HepG2 (cell line): ENCODE results near the gene NPHP4. TPM values are rescaled to one million over a fixed set of nuclear protein-coding genes. Genes with fewer than 3 reads are reported as not detected.

Experiments
- ATAC-seq: fragments of 200-7000 bp; cut with Tn5 transposase; 3 replicates; pipeline ENCODE4 v1.9.1; 2020; ENCODE audit warnings: mild to moderate bottlenecking, moderate library complexity
- BruUV-seq: library from RNA; stranded (reverse); fragments of 400-500 nt; replicated peaks from 2 replicates; lab custom pipeline; 2021; lab: Mats Ljungman, UMichigan
- CTCF ChIA-PET: fragments of 300-600 bp; formaldehyde crosslinking; extraction: SDS; loops from one replicate; lab custom pipeline; 2021; ENCODE audit warnings: low total read pairs, inconsistent platforms, low intra/inter-chr PET ratio; lab: Yijun Ruan, JAX
- POLR2A ChIA-PET: fragments of 350-600 bp; sonication (Branson Sonifier 250); formaldehyde crosslinking; loops from one replicate; lab custom pipeline; 2020; ENCODE audit warnings: antibody characterized with exemption, inconsistent platforms; lab: Yijun Ruan, JAX
- DNase-seq: peaks from one replicate; pipeline ENCODE4 v3.0.0-alpha.2; 2015; ENCODE audit warnings: low spot score
- FAIRE-seq: peaks from 3 replicates; lab custom pipeline; 2011; peaks lifted over from hg19 to GRCh38; lab: Jason Lieb, UNC
- H2AFZ ChIP-seq: one replicate; pipeline ENCODE4 v1.6.1; 2011; ENCODE audit warnings: low read length, inconsistent platforms
- H3K27ac ChIP-seq: fragments of 300-600 bp; 3 replicates; pipeline ENCODE4 v1.8.0; 2011; ENCODE audit warnings: mixed run types, mild to moderate bottlenecking, mixed read lengths, low read length, inconsistent platforms; ENCODE audit not compliant: insufficient read depth; ENCODE audit errors: extremely low read length
- H3K27me3 ChIP-seq, 2 experiments: fragments of 200-600 bp in 1 of 2; 2 replicates in 1 of 2; 3 replicates in 1 of 2; pipeline versions ENCODE4 v1.6.0 to v1.8.0; 2011; ENCODE audit warnings: low read length in 2 of 2, mild to moderate bottlenecking in 2 of 2, moderate library complexity in 2 of 2, inconsistent platforms in 1 of 2; ENCODE audit not compliant: insufficient read depth in 2 of 2, control insufficient read depth in 1 of 2
- H3K36me3 ChIP-seq, 2 experiments: fragments of 200-600 bp in 1 of 2; replicated peaks in 1 of 2; 2 replicates in 1 of 2; 3 replicates in 1 of 2; pipeline versions ENCODE4 v1.5.1 to v1.8.0; 2011; ENCODE audit warnings: low read length in 2 of 2, inconsistent platforms in 1 of 2; ENCODE audit not compliant: insufficient read depth in 2 of 2, control insufficient read depth in 1 of 2
- H3K4me1 ChIP-seq: 2 replicates; pipeline ENCODE4 v1.5.1; 2012; ENCODE audit warnings: low read length, inconsistent platforms; ENCODE audit not compliant: insufficient read depth
- H3K4me2 ChIP-seq: 2 replicates; pipeline ENCODE4 v1.6.0; 2011; ENCODE audit warnings: low read depth, low read length, inconsistent platforms
- H3K4me3 ChIP-seq, 3 experiments: fragments of 200-600 bp in 1 of 3; sonication (generic), shearing (Covaris generic) in 1 of 3; replicated peaks in 1 of 3; 2 replicates each; pipeline ENCODE4 v1.5.1; 2011 to 2016; ENCODE audit warnings: low read length in 3 of 3, inconsistent platforms in 2 of 3, low read depth in 2 of 3, mild to moderate bottlenecking in 2 of 3, control low read depth in 1 of 3, mixed read lengths in 1 of 3; ENCODE audit not compliant: insufficient read depth in 1 of 3
- H3K79me2 ChIP-seq: one replicate; pipeline ENCODE4 v1.6.1; 2011; ENCODE audit warnings: low read length, inconsistent platforms; ENCODE audit not compliant: insufficient read depth
- H3K9ac ChIP-seq: 2 replicates; pipeline ENCODE4 v1.6.0; 2011; ENCODE audit warnings: mild to moderate bottlenecking, low read depth, low read length, inconsistent platforms; ENCODE audit not compliant: insufficient read depth
- H3K9me3 ChIP-seq: 2 replicates; pipeline ENCODE4 v1.5.1; 2012; ENCODE audit warnings: mild to moderate bottlenecking, low read length
- H4K20me1 ChIP-seq: 2 replicates; pipeline ENCODE4 v1.6.0; 2011; ENCODE audit warnings: inconsistent platforms, mild to moderate bottlenecking, low read length, moderate library complexity; ENCODE audit not compliant: insufficient read depth
- CBX5 ChIP-seq: sonication (generic); formaldehyde crosslinking; IDR thresholded peaks from 2 replicates; pipeline ENCODE4 v1.4.0; 2020; ENCODE audit warnings: missing genetic modification reagents, borderline replicate concordance
- CHCHD3 ChIP-seq: sonication (generic); formaldehyde crosslinking; IDR thresholded peaks from 2 replicates; pipeline ENCODE4 v1.8.0; 2022; ENCODE audit warnings: mild to moderate bottlenecking, missing genetic modification reagents, moderate library complexity
- HCFC1 ChIP-seq: fragments of 150-350 bp; IDR thresholded peaks from 2 replicates; pipeline ENCODE4 v1.6.1; 2014; ENCODE audit warnings: low read depth, low read length
- NR3C1 ChIP-seq: sonication (generic); formaldehyde crosslinking; IDR thresholded peaks from 2 replicates; pipeline ENCODE4 v1.4.0; 2020; ENCODE audit warnings: missing genetic modification reagents
- PHF20 ChIP-seq: sonication (generic); formaldehyde crosslinking; IDR thresholded peaks from 2 replicates; pipeline ENCODE4 v1.5.0; 2020; ENCODE audit warnings: mild to moderate bottlenecking, missing genetic modification reagents
- SIX1 ChIP-seq: sonication (generic); formaldehyde crosslinking; IDR thresholded peaks from 2 replicates; pipeline ENCODE4 v1.4.0; 2020; ENCODE audit warnings: missing genetic modification reagents, borderline replicate concordance
- SRSF9 ChIP-seq: fragments of 200-400 bp; formaldehyde crosslinking; IDR thresholded peaks from 2 replicates; pipeline ENCODE4 v1.6.1; 2018; ENCODE audit warnings: borderline replicate concordance, mild to moderate bottlenecking, low read depth, low read length; ENCODE audit not compliant: insufficient read depth, poor library complexity, severe bottlenecking
- TCF7 ChIP-seq: sonication (generic); IDR thresholded peaks from 2 replicates; pipeline ENCODE4 v1.6.1; 2016; ENCODE audit warnings: antibody characterized with exemption, low read depth
- YEATS2 ChIP-seq: sonication (generic); formaldehyde crosslinking; IDR thresholded peaks from 2 replicates; pipeline ENCODE4 v1.4.0; 2020; ENCODE audit warnings: missing genetic modification reagents, borderline replicate concordance
- ZNF597 ChIP-seq: sonication (generic); formaldehyde crosslinking; IDR thresholded peaks from 2 replicates; pipeline ENCODE4 v1.5.0; 2020; ENCODE audit warnings: missing genetic modification reagents
- WGBS: methylation state at CpG from one replicate; pipeline ENCODE4 v1.1.6; 2017; ENCODE audit warnings: low lambda C conversion rate; 5-methylcytosine and 5-hydroxymethylcytosine counted together
- in situ Hi-C: cut with HindIII; loops from 2 replicates; pipeline ENCODE4 v1.10.0; 2017; ENCODE audit warnings: low pct_unique_long_range_greater_than_20kb; ENCODE audit not compliant: extremely low pct_ligation_motif_present
- intact Hi-C: fragments of 100-400 bp; cut with micrococcal nuclease; formaldehyde crosslinking; loops from one replicate; pipeline ENCODE4 v1.10.0; 2022; ENCODE audit not compliant: unreplicated experiment
- polyA plus RNA-seq, 8 experiments: library from polyadenylated mRNA; depleted of rRNA in 3 of 8; stranded (reverse) in 7 of 8; unstranded in 1 of 8; fragments of >200 nt; fragmentation: Illumina TruSeq in 4 of 8; extraction: Trizol in 4 of 8; gene quantifications; 2 replicates each; pipeline versions ENCODE4 v1.2.1 to v1.2.3, GENCODE V29; 2011 to 2016; ENCODE audit warnings: low read depth in 4 of 8, missing spikeins in 1 of 8, mixed read lengths in 1 of 8; ENCODE audit not compliant: insufficient read depth in 1 of 8
- total RNA-seq, 5 experiments: library from RNA; depleted of rRNA; stranded (reverse); fragments of >200 nt; fragmentation: Illumina TruSeq; extraction: Trizol; gene quantifications; 2 replicates each; pipeline ENCODE4 v1.2.3, GENCODE V29; 2016; ENCODE audit warnings: low read depth in 1 of 5
- TF ChIP-seq, protein P1 (sequence below): sonication (generic); formaldehyde crosslinking; IDR thresholded peaks from 2 replicates; pipeline ENCODE4 v1.4.0; 2020; ENCODE audit warnings: mild to moderate bottlenecking, missing genetic modification reagents
- TF ChIP-seq, protein P2 (sequence below): sonication (generic); formaldehyde crosslinking; IDR thresholded peaks from 2 replicates; pipeline ENCODE4 v1.5.0; 2020; ENCODE audit warnings: mild to moderate bottlenecking, missing genetic modification reagents, borderline replicate concordance

Gene NPHP4
- total and polyA plus RNA-seq, 2 of the 13 experiments (the other 11 are each of a cell fraction or from before 2014, with no cell fraction given), result 4.4 to 6.8 TPM

- H3K4me2 ChIP-seq, result no peak overlapping the region
- intact Hi-C loops, result loop anchor here (2.0 to 5.0 kb wide), 2 partner anchors 58 to 404 kb away; no protein-coding TSS in a partner anchor
- TF ChIP-seq HCFC1 (no peak), PHF20 (CRISPR knock-in tag) (no peak), CBX5 (CRISPR knock-in tag) (no peak), ZNF597 (CRISPR knock-in tag) (no peak), YEATS2 (CRISPR knock-in tag) (no peak), NR3C1 (CRISPR knock-in tag) (no peak), CHCHD3 (no peak), TCF7 (no peak), SRSF9 (no peak), SIX1 (CRISPR knock-in tag) (no peak)
- TF ChIP-seq, protein P1, sequence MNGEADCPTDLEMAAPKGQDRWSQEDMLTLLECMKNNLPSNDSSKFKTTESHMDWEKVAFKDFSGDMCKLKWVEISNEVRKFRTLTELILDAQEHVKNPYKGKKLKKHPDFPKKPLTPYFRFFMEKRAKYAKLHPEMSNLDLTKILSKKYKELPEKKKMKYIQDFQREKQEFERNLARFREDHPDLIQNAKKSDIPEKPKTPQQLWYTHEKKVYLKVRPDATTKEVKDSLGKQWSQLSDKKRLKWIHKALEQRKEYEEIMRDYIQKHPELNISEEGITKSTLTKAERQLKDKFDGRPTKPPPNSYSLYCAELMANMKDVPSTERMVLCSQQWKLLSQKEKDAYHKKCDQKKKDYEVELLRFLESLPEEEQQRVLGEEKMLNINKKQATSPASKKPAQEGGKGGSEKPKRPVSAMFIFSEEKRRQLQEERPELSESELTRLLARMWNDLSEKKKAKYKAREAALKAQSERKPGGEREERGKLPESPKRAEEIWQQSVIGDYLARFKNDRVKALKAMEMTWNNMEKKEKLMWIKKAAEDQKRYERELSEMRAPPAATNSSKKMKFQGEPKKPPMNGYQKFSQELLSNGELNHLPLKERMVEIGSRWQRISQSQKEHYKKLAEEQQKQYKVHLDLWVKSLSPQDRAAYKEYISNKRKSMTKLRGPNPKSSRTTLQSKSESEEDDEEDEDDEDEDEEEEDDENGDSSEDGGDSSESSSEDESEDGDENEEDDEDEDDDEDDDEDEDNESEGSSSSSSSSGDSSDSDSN, result no peak
- TF ChIP-seq, protein P2, sequence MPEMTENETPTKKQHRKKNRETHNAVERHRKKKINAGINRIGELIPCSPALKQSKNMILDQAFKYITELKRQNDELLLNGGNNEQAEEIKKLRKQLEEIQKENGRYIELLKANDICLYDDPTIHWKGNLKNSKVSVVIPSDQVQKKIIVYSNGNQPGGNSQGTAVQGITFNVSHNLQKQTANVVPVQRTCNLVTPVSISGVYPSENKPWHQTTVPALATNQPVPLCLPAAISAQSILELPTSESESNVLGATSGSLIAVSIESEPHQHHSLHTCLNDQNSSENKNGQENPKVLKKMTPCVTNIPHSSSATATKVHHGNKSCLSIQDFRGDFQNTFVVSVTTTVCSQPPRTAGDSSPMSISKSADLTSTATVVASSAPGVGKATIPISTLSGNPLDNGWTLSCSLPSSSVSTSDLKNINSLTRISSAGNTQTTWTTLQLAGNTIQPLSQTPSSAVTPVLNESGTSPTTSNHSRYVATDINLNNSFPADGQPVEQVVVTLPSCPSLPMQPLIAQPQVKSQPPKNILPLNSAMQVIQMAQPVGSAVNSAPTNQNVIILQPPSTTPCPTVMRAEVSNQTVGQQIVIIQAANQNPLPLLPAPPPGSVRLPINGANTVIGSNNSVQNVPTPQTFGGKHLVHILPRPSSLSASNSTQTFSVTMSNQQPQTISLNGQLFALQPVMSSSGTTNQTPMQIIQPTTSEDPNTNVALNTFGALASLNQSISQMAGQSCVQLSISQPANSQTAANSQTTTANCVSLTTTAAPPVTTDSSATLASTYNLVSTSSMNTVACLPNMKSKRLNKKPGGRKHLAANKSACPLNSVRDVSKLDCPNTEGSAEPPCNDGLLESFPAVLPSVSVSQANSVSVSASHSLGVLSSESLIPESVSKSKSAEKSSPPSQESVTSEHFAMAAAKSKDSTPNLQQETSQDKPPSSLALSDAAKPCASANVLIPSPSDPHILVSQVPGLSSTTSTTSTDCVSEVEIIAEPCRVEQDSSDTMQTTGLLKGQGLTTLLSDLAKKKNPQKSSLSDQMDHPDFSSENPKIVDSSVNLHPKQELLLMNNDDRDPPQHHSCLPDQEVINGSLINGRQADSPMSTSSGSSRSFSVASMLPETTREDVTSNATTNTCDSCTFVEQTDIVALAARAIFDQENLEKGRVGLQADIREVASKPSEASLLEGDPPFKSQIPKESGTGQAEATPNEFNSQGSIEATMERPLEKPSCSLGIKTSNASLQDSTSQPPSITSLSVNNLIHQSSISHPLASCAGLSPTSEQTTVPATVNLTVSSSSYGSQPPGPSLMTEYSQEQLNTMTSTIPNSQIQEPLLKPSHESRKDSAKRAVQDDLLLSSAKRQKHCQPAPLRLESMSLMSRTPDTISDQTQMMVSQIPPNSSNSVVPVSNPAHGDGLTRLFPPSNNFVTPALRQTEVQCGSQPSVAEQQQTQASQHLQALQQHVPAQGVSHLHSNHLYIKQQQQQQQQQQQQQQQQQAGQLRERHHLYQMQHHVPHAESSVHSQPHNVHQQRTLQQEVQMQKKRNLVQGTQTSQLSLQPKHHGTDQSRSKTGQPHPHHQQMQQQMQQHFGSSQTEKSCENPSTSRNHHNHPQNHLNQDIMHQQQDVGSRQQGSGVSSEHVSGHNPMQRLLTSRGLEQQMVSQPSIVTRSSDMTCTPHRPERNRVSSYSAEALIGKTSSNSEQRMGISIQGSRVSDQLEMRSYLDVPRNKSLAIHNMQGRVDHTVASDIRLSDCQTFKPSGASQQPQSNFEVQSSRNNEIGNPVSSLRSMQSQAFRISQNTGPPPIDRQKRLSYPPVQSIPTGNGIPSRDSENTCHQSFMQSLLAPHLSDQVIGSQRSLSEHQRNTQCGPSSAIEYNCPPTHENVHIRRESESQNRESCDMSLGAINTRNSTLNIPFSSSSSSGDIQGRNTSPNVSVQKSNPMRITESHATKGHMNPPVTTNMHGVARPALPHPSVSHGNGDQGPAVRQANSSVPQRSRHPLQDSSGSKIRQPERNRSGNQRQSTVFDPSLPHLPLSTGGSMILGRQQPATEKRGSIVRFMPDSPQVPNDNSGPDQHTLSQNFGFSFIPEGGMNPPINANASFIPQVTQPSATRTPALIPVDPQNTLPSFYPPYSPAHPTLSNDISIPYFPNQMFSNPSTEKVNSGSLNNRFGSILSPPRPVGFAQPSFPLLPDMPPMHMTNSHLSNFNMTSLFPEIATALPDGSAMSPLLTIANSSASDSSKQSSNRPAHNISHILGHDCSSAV (CRISPR knock-in tag), result no peak
Observed at GRCh38 chr1:5916572-5917280, 75.5 kb downstream of the NPHP4 start.

More at GRCh38 chr1:5916572-5917280, 75.5 kb downstream of the NPHP4 start:
- in situ Hi-C loops, result loop anchor here (5.0 kb wide), 1 partner anchor 51 kb away; no protein-coding TSS in a partner anchor
- CTCF ChIA-PET, result interaction anchor here (2.2 kb wide), 1 partner anchor 58 kb away, joined by 15 read pairs; no protein-coding TSS in a partner anchor
- Histone ChIP-seq H3K9me3 (no peaks in the 10 kb centered on the region), H3K27ac (no peak overlapping the region), H2AFZ (no peak overlapping the region), H3K79me2 (no peaks in the 10 kb centered on the region), H3K36me3 (peaks cover 2 to 5% of the 10 kb centered on the region in 2 experiments; a peak in 4 of 5 replicates), H4K20me1 (no peaks in the 10 kb centered on the region), H3K27me3 (no peaks in the 10 kb centered on the region), H3K9ac (no peak overlapping the region), H3K4me1 (peaks cover 27% of the 10 kb centered on the region), H3K4me3 (no peak overlapping the region)
- POLR2A ChIA-PET, result interaction anchor here (1.2 kb wide), 1 partner anchor 17 kb away, joined by 3 read pairs; no protein-coding TSS in a partner anchor
- 93% methylated on average over 9 of the region's 10 CpGs for WGBS
- no peak for ATAC-seq
- no TSS peak for BruUV-seq
- DNase-seq, result no peak
- FAIRE-seq, result no peak
